Endodermal cell (in vitro differentiated cells): ENCODE measurements around the gene ALKBH4. TPM values are rescaled to one million over a fixed set of nuclear protein-coding genes. Genes with fewer than 3 reads are reported as not detected.

Source experiments
- DNase-seq: peaks from one replicate; pipeline ENCODE4 v3.0.0-alpha.2; 2017
- H3K27ac ChIP-seq: 2 replicates; pipeline ENCODE4 v1.5.1; 2013; ENCODE audit warnings: mild to moderate bottlenecking, low read depth, low read length, moderate library complexity
- H3K27me3 ChIP-seq: 2 replicates; pipeline ENCODE4 v1.6.1; 2013; ENCODE audit warnings: mild to moderate bottlenecking, low read length, moderate library complexity; ENCODE audit not compliant: insufficient read depth, control insufficient read depth, poor library complexity, severe bottlenecking
- H3K36me3 ChIP-seq: 2 replicates; pipeline ENCODE4 v1.7.0; 2013; ENCODE audit warnings: mild to moderate bottlenecking, low read length, moderate library complexity; ENCODE audit not compliant: control insufficient read depth, insufficient read depth
- H3K4me1 ChIP-seq: one replicate; pipeline ENCODE4 v1.7.0; 2013; ENCODE audit warnings: low read length; ENCODE audit not compliant: control insufficient read depth, insufficient read depth
- H3K4me3 ChIP-seq: 2 replicates; pipeline ENCODE4 v1.5.1; 2013; ENCODE audit warnings: mild to moderate bottlenecking, low read length, moderate library complexity
- H3K9ac ChIP-seq: 2 replicates; pipeline ENCODE4 v1.6.1; 2013; ENCODE audit warnings: mild to moderate bottlenecking, low read length, moderate library complexity; ENCODE audit not compliant: poor library complexity, severe bottlenecking; ENCODE audit errors: extremely low read depth
- H3K9me3 ChIP-seq: 2 replicates; pipeline ENCODE4 v1.6.1; 2013; ENCODE audit warnings: mild to moderate bottlenecking, low read length, moderate library complexity; ENCODE audit not compliant: control insufficient read depth
- H3K27ac Mint-ChIP-seq: 2 replicates; pipeline ENCODE4 v1.8.0; 2020; ENCODE audit warnings: mixed read lengths
- H3K27me3 Mint-ChIP-seq: 2 replicates; pipeline ENCODE4 v1.8.0; 2021; ENCODE audit warnings: mild to moderate bottlenecking, mixed read lengths; ENCODE audit not compliant: insufficient read depth
- H3K36me3 Mint-ChIP-seq: 2 replicates; pipeline ENCODE4 v1.8.0; 2020; ENCODE audit warnings: low read depth, mixed read lengths
- H3K4me1 Mint-ChIP-seq: 2 replicates; pipeline ENCODE4 v1.8.0; 2020; ENCODE audit warnings: mixed read lengths
- H3K4me3 Mint-ChIP-seq: 2 replicates; pipeline ENCODE4 v1.8.0; 2020; ENCODE audit warnings: mild to moderate bottlenecking, moderate library complexity, mixed read lengths
- H3K9me3 Mint-ChIP-seq: 2 replicates; pipeline ENCODE4 v1.8.0; 2020; ENCODE audit warnings: mild to moderate bottlenecking, mixed read lengths
- WGBS, 2 experiments: methylation state at CpG; one replicate each; pipeline versions ENCODE4 v1.1.5 to v1.1.7; 2013; ENCODE audit warnings: missing lambda C conversion rate in 2 of 2, mixed read lengths in 1 of 2; ENCODE audit not compliant: insufficient coverage in 1 of 2, insufficient read length in 1 of 2; 5-methylcytosine and 5-hydroxymethylcytosine counted together
- total RNA-seq, 2 donors: library from RNA; stranded (reverse); fragmentation: NEBNext Ultra II Directional in 1 of 2; extraction: Animal tissue kit (Norgen Biotek cat#: 25700) in 1 of 2; gene quantifications; 2 replicates in 1 of 2; 3 replicates in 1 of 2; pipeline ENCODE4 v1.2.1, GENCODE V29; 2021
- TF ChIP-seq, protein P1 (sequence below): fragments of 200-600 bp; sonication (generic); conservative IDR thresholded peaks from 2 replicates; pipeline ENCODE4 v1.5.0; 2021; ENCODE audit warnings: antibody characterized with exemption, mild to moderate bottlenecking

Gene ALKBH4
- total RNA-seq, 2 donors from 2014 or later = 16.2 to 17.2 TPM

DNA sequence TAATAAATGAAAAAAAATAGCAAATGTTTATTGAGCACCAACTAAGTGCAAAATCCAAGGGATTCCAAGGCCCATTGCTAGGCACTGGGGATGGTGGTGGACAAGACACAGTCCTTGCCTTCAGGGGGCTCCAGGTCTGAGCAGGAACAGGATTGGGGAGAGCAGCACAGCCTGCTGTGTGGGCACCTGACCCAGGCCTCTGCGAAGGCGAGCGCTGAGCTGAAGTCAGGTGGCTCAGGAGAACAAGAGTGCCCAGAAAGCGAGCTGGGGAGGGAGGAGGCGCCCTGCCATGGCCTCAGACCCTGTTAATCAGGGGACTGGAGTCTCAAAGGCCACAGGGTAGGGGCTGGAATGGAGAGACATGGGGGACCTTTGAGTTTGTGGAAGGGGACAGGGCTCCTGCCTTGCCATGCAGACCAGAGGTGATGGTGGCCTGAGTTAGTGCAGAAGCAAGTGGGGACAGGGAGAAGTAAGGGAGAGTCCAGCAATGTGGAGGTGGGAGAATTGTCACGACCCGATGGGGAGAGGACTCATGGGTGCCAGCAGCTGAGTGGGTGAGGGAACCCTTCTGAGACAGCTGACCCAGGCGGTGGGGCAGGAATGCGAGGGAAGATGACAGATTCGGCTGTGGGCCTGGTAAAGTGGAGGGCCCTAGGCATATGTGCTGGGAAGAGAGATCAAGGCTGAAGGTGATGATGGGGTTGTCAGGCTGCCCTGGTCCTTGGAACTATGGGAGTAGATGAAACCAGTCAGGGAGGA, 35.3 kb downstream of the ALKBH4 start:
- DNase-seq = no peak
- H3K27me3 ChIP-seq = no peaks in the 10 kb centered on the region
- Mint-ChIP-seq H3K36me3 (peaks cover 34% of the 10 kb centered on the region), H3K27ac (peak overlapping the region; percentile 61), H3K4me3 (no peak overlapping the region), H3K27me3 (no peaks in the 10 kb centered on the region), H3K9me3 (no peaks in the 10 kb centered on the region), H3K4me1 (peaks cover 9% of the 10 kb centered on the region)
- peaks cover 7% of the 10 kb centered on the region for H3K36me3 ChIP-seq
- no peak overlapping the region for H3K27ac ChIP-seq
- no peaks in the 10 kb centered on the region for H3K4me1 ChIP-seq
- TF ChIP-seq, protein P1, sequence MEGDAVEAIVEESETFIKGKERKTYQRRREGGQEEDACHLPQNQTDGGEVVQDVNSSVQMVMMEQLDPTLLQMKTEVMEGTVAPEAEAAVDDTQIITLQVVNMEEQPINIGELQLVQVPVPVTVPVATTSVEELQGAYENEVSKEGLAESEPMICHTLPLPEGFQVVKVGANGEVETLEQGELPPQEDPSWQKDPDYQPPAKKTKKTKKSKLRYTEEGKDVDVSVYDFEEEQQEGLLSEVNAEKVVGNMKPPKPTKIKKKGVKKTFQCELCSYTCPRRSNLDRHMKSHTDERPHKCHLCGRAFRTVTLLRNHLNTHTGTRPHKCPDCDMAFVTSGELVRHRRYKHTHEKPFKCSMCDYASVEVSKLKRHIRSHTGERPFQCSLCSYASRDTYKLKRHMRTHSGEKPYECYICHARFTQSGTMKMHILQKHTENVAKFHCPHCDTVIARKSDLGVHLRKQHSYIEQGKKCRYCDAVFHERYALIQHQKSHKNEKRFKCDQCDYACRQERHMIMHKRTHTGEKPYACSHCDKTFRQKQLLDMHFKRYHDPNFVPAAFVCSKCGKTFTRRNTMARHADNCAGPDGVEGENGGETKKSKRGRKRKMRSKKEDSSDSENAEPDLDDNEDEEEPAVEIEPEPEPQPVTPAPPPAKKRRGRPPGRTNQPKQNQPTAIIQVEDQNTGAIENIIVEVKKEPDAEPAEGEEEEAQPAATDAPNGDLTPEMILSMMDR = no peak
- no peak overlapping the region for H3K4me3 ChIP-seq
- WGBS, 2 experiments = 92 to 93% methylated on average over 7 to 10 of the region's 10 CpGs
- H3K9me3 ChIP-seq = no peaks in the 10 kb centered on the region
- H3K9ac ChIP-seq = no peak overlapping the region

DNA sequence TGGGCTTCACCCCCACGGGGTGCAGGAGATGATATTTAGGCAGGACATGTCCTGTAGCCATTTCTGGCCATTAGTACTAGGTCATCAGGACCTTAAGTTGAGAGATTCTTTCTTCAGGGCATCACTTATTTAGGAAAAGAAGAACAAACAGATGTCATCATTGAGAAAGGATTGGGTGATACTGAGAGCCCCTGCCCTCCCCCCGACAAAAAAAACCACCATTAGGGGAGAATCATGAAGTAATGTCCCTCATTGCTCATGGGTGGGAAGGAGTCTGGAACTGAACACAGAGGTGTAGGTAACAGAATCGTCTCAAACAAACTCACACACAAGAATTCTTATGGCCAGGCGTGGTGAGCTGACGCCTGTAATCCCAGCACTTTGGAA, 37.7 kb downstream of the ALKBH4 start:
- H3K27ac ChIP-seq = no peak overlapping the region
- TF ChIP-seq, protein P1 = no peak
- H3K9ac ChIP-seq = no peak overlapping the region
- no peak overlapping the region for H3K4me3 ChIP-seq
- Mint-ChIP-seq H3K9me3 (no peaks in the 10 kb centered on the region), H3K27ac (no peak overlapping the region), H3K4me3 (no peak overlapping the region), H3K36me3 (peaks cover 39% of the 10 kb centered on the region), H3K27me3 (no peaks in the 10 kb centered on the region), H3K4me1 (peaks cover 7% of the 10 kb centered on the region)
- H3K36me3 ChIP-seq = peaks cover 7% of the 10 kb centered on the region
- H3K4me1 ChIP-seq = no peaks in the 10 kb centered on the region
- H3K27me3 ChIP-seq = no peaks in the 10 kb centered on the region
- DNase-seq = no peak
- H3K9me3 ChIP-seq = no peaks in the 10 kb centered on the region
- WGBS, 2 experiments = 94 to 100% methylated on average over 3 to 5 of the region's 5 CpGs

DNA sequence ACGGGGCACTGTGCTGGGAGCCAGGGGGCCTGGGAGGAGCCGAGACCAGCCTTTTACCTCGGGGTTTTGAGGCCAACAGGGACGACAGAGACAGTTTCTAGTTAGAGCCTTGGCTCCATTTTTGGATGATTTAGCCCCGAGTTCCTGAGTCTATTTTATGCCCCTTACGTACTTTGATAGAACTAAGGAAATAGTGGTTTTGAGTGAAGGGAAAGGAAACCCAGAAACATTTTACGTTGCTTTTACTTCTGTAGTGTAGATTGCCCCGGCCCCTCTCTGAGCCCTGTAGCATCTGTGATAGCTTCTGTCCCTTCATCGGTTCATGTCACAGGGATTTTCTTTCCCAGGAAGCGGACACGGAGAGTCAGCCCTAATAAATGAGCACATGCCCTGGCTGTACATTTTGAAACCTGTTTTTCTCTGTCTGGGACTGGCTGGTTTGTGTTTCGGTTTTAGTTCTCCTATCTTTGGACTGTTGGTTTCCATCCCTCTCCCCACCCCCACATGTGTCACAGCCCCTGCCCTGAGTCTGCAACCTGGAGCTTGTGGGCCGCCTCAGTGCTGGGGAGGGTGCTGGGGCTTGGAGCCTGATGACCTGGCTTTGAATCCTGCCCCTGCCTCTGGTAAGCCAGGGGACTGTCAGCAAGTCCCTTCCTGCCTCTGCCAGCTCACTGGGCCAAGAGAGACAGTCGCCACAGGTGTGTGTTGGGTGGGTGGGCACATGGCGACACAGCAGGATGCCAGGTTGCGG, 38.2 kb downstream of the ALKBH4 start:
- Histone ChIP-seq H3K36me3 (peaks cover 11% of the 10 kb centered on the region), H3K4me3 (no peak overlapping the region), H3K27me3 (no peaks in the 10 kb centered on the region), H3K4me1 (no peaks in the 10 kb centered on the region), H3K9ac (no peak overlapping the region), H3K27ac (no peak overlapping the region), H3K9me3 (no peaks in the 10 kb centered on the region)
- Mint-ChIP-seq H3K4me1 (peaks cover 2% of the 10 kb centered on the region), H3K27me3 (no peaks in the 10 kb centered on the region), H3K27ac (no peak overlapping the region), H3K9me3 (no peaks in the 10 kb centered on the region), H3K36me3 (peaks cover 39% of the 10 kb centered on the region), H3K4me3 (no peak overlapping the region)
- TF ChIP-seq, protein P1 = no peak
- WGBS, 2 experiments = 93 to 99% methylated on average over 14 to 16 of the region's 16 CpGs
- DNase-seq = no peak
